PC-9 (cell line): Measurements from ENCODE around the gene ADGRL3.

ENCODE experiments used
- CTCF ChIP-seq: fragments of 200-600 bp; sonication (generic); conservative IDR thresholded peaks from 2 replicates; pipeline ENCODE4 v1.6.1; 2017; ENCODE audit warnings: mixed run types, antibody characterized with exemption, mild to moderate bottlenecking, moderate library complexity
- EZH2 ChIP-seq: fragments of 200-600 bp; sonication (generic); IDR thresholded peaks from 2 replicates; pipeline ENCODE4 v1.8.0; 2017; ENCODE audit warnings: antibody characterized with exemption, low read depth

- no peak for TF ChIP-seq EZH2
- TF ChIP-seq CTCF = no peak
These were observed 25.5 kb downstream of the ADGRL3 start for GRCh38 chr4:61225656-61226055.
